ENCODE measurements around the gene FBXO8.
"Not testable (repeated sequence)": the region's sequence is repeated elsewhere in the genome, so short reads cannot be mapped to it uniquely, and the experiment has no call there.

Gene FBXO8

DNA sequence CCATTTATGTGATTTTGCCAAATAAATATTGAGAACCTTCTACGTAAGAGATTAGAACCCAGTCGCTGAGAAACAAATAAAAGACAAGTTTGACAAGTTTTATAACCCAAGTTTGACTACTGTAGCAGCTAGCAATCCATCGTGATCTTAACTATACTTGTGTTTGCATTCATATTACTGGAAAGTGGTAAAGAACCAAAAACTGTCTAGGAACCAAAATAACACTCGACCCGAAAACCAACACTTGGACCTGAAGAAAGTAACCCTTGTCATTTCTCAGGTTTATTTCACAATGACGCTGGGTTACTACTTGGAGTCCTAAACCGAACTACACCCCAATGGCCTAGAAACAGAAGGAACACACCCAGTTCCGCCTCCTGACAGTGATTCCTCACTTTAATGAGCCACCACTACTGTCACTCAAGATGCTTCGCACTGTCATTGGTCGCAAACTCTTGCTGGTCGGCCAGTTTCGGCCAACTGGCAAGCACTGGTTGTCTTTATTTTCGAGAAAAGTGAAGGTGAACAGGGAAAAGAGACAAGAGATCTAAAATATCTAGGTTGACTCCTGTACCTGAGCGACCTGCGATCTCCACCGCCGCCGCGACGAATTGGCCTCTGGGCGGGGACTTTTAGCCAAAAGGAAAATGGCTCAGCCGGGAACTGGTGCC, 496 bp downstream of the FBXO8 start:
- peak; percentile 70 for DNase-seq

DNA sequence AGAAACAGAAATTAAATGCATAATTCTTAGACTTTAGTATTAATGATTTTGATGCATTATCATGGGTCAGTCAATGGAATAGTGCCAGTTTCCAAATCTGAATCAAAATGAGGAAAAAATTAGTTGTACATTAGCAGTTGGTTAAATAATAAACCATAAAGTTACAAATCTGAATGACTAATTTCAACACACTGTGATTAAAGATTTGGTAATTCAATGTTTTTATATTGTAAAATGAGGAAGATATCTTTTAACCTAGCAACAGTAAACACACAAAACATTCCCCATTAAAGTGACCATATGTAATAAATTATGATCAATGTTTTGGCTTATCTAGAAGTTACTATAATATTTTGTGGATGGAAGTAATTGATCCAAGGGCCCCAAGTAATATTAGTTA, 1.6 kb downstream of the FBXO8 start:
- no peak for DNase-seq

- no peak for DNase-seq
Measured at GRCh38 chr4:174281182-174281737, 2.2 kb downstream of the FBXO8 start.

GRCh38 chr4:174279433-174280155, 3.9 kb downstream of the FBXO8 start:
- DNase-seq, result no peak

- DNase-seq, result no peak
Measured at GRCh38 chr4:174278467-174278866, 5.0 kb downstream of the FBXO8 start.

- DNase-seq, result no peak
Measured at GRCh38 chr4:174277433-174277832, 6.0 kb downstream of the FBXO8 start.

- DNase-seq, result no peak
Measured at GRCh38 chr4:174275101-174275500, 8.4 kb downstream of the FBXO8 start.

DNA sequence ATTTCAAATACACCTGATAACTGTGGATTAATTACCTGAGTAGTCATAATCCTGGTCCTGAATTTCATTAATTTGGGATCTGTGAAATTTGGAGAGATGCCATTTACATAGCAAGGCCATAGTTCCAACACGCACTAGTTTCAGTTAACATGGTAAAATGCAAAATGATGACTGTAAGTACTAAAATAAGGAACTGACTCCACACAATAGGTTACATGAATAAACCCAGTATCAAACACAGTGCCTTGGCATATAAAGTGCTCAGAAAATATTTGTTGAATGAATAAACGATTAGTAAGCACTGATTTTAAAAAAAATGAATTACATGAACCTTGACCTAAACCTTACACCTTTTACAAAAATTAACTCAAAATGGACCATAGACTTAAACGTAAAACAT, 9.0 kb downstream of the FBXO8 start:
- no peak for DNase-seq

DNA sequence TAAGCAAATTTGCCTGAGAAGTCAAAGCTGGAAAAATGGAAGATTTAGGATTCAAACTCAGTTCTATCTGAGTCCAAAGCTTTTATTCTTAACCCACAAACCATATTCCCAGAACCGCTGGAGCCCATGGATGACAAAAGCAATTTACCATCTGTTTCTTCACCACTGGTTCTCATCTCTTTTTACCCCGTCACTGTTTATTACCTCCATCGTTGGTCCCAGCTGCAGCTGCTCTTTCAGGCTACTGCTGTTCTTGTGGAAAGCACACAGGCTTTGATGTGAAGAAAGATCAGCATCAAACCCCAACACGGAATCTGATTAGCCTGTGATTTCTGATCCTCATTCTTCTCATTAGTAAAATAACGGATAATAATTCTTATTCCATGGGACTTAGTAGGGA, 9.5 kb downstream of the FBXO8 start:
- DNase-seq, result no peak

DNA sequence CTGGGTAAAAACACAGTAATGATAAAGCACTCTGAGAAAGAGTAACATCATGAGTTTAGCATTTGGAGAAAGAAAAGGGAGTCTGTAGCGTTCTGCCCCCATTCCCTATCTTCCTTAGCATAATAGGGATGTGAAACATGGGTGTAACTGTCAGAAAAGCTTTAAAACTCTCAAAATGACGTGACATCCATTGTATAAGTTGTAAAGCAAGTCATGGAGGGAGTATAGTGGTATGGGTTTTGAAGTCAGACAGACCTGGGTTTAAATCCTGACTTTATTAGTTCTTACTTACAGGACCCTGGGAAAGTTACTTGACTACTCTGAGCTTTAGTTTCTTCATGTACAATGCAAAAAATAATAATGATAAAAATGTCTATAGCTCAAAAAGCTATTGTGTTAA, 17.1 kb downstream of the FBXO8 start:
- DNase-seq, result no peak

DNA sequence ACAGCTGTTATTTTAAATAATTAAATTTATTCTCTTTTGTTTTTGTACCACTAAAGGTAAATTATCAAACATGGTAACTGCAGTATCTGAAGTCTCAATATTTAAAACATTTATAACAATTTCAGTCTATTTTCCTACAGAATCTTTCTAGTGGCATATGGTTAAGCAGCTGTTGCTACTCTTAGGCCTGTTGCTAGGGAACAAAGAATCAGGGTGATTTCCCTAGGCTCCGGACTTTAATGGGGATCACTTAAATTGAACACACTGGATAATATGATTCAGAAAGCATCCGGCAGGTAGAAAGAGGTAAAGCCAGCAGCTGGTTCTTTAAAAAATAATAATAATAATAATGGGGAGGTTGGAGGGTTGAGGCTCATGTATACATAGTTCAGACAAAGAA, 17.6 kb downstream of the FBXO8 start:
- DNase-seq, result no peak

DNA sequence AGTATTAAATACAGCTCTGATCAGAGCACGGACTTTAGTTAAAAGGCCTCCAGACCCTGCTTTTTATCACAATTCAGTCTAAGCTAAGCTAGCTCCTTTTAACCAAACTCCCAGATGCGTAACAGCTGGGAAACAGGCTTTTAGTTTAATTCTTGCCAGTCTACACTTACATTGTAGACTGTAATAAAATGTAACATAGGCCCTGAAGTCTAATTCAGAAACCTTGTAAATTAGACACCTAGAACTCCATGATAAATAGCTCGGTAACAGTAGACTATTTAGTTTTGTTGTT, 20.1 kb downstream of the FBXO8 start:
- DNase-seq, result no peak

DNA sequence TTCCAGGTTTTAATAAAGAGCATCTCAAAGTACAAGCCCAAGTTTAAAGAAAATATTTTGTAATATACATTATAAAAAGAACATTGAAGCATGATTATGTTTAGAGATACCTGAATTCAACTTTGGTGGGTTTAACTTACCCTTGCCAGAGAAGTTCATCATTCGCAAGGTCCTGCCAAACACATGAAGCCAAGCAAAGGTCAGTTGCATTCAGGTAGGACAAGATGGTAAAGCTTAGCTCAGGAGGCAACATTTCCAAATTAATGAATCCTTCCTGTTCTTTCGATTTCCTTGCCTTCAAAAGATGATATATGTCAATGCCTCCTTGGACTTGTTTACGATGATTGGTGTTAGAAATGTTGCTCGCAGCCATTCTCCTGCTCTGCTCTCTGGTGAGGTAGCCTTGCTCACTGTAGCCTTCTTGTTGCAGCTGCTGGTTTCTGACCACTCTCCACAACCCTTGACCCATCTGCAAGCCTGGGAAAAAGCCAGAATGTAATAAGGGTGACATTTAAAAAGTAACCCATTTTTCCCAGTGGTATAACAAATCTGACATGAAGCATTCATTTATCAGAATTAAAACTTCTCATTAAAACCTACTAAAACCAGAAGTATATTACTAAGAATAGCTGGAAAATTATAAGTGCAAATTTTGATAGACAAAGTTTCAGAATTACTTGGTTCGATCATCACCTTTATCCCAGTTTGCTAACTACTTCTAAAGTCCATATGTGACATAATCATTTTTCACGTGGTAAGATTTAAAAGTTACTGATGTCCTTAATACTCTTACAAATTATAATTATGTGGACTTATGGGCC, 20.6 kb downstream of the FBXO8 start:
- no peak for DNase-seq

- not testable (repeated sequence) for DNase-seq
Measured at GRCh38 chr4:174261432-174261831, 22.0 kb downstream of the FBXO8 start.

DNA sequence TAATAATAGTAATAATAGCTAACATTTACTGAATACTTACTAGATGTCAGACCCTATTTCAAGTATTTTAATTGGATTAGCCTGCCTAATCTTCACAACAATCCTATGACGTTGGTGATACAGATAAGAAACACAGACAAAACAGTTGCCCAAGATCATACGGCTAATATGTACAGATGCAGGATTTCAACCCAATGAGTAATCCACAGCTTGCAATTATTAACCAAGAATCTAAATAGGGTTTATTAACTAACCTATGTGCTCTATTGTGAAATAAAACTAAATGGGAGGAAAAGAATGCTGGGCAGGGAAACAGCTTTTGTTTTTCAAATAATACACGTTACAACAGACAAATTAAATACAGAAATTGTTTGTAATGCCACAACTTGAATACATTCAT, 23.4 kb downstream of the FBXO8 start:
- DNase-seq, result no peak

DNA sequence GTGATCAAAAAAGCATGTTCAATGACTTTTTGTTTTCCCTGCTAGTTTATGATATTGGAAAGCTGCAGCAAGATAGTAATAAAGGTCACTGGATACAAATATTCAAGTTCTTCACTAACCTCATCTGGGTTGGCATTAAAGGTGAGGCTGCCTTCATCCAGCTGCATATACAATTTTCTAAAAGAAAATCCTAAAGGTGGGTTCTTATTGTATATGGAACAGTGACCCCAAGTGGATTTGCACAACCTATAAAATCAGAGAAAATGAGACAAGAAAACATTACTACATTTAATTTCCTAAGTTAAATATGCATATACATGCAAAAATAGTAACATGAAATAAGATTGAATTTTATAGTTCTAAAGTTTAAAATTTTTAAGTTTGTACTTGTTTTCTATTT, 23.9 kb downstream of the FBXO8 start:
- DNase-seq, result no peak

DNA sequence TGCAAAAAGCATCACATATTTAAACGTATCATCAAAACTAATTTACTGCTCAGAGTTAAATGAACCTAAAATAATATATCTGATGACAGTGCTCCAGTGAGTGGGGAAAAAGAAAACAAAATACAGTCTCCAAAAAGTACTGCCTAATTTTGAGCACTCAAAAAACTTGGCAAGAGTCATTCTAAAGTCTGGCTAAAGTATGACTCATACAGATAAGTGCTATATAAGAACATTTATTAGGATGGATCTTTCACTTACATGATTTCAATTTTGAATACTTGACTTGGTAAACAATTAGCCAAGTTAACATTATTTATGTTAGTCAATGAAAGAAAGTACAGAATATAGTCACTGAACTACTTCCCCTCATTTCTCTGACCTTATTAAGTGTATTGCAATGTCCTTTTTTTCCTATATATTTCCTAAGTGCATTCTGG, 27.2 kb downstream of the FBXO8 start:
- DNase-seq, result no peak

GRCh38 chr4:174255786-174256185, 27.7 kb downstream of the FBXO8 start:
- DNase-seq, result no peak

DNA sequence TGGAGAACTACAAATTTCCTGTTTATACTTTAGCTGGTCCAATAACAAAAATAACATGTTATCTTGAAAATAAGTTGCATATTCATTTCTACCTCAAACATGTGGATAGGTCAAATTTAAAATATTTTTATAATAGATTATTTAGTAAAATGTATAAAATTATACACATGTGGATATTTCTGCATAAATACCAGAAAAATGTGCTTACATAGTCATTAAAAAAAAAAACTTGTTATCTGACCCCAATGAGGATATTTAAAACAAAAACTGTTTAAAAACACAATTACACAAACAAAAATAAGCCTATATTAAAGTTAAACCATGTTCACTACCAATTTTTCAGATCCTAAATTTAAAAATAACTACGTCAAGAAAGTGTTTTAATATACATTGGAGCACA, 28.1 kb downstream of the FBXO8 start:
- DNase-seq, result no peak

GRCh38 chr4:174254613-174255012, 28.9 kb downstream of the FBXO8 start:
- DNase-seq, result no peak

GRCh38 chr4:174252412-174252811, 31.1 kb downstream of the FBXO8 start:
- DNase-seq, result no peak

DNA sequence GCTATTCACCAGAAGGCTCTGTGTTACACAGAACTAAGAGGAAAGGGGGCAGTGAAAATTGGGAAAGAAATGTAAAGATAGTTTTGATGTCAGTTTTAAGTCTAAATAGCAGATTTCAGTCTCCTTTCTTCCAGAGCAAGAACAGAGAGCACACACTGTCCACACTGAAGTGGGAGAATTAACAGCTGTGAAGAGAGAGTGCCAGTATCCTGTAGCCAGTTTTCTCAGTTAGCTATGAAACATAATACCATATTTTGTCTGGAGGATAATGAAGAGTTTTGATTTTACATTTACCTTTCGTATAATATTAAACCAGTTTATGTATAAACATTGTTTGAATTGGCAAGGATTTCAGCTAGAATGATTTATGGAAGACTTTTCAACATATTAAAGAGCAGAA, 35.1 kb downstream of the FBXO8 start:
- no peak for DNase-seq

DNA sequence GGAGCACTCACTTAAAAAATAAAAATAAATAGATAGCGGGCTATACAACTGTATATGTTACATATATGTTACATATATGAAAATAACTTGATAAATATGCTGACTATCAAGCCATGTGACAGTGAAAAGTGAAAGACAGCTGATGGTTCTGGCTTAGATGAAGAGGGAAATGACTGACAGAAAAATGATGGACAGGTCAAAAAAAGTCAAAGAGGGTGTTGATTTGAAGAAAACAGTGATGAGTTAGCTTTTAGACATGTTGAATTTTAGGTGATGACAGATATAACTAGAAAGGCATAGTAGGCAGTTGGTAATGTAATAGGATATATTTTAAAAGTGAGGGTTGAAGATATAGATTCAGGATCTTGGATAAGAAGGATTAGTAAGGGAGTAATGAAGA, 37.8 kb downstream of the FBXO8 start:
- no peak for DNase-seq

DNA sequence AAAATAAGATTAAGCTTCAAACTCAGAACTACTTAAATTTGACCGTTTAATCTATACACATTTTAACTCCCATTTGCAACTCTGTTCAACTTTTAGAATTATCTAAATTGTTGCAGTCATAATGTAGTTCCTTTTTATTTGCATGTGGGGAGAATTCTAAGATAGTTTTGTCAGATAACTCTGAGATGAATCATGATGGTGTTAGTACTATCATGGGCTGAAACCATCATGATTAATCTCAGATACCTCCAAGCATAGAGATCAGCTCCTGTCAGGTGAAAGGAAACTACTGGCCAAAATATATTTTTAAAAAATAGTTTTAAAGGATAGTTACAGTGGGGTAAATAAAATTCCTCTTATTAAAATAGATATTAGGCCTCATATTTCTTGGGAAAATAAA, 39.0 kb downstream of the FBXO8 start:
- no peak for DNase-seq

All from activated effector memory CD4-positive, alpha-beta T cell treated with Interleukin-2 at 50 U/mL for 16 hours (primary cell).